Activated CD8-positive, alpha-beta memory T cell treated with anti-CD3 and anti-CD28 coated beads for 4 hours (primary cell): Measurements from ENCODE around the gene SPOCK2.

Experiments
- DNase-seq, 2 donors: peaks; one replicate each; pipeline ENCODE4 v3.0.0-alpha.2; 2020; ENCODE audit warnings: low read depth in 2 of 2

The SPOCK2 gene

DNA sequence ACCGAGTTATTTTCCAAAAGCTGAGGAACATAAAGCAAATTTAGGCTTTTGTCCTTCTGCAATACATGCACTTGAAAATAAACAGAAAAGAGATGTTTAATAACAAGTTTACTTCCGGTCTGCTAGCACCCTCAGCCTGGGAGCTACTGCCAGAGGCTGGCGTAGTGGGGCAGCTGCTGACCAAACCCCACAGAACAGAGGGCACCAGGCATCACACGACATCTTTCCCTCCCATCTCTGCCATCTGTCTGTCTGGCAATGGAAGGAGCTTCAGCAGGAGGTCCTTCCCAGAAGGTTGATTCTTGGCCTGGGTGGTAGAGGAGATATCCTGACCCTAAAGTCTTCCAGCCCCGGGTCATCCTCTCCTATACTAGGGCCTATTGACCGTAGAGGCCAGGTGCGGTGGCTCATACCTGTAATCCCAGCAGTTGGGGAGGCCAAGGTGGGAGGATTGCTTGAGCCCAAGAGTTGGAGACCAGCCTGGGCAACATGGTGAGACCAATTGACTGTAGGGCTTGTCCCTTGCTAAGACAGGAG lies 76.3 kb downstream of the SPOCK2 start:
- no peak for DNase-seq

DNA sequence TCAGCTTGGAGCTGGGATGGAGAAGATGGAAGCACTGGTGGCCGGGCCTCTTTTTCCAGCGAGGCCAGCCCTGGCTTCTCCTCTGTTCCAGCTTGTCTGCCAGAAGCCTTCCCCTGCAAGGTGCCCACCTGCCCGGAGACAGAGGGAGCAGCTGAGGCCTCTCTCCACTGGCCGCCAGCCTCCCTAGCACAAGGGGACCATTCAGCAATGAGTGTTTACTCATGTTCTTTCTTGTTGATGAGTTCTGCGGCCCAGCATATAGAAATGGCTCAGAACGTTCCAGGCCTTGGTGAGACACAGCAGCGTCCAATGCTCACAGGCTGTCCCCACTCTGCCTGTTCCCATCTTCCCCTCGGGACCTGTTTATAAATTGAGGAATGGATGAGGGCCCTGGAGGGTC lies 76.9 kb downstream of the SPOCK2 start:
- no peak for DNase-seq

DNA sequence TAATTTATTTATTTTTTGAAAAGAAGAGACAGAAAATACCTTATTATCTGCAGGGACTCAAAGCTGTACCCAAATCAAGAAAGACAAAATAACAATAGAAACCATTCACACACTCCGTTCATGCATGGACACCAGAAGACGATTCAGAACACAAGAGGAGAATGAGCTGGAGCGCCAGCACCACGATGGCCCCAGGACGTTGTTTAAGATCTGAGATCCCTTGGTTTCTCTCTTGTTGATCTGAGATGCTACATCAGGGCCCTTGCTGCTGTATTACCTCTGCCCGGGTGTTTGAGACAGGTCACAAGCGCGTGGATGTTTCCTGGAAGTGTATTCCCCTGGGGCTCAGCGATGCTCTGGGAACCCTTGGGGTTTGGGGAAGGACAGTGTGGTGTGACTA lies 77.3 kb downstream of the SPOCK2 start:
- no peak for DNase-seq

DNA sequence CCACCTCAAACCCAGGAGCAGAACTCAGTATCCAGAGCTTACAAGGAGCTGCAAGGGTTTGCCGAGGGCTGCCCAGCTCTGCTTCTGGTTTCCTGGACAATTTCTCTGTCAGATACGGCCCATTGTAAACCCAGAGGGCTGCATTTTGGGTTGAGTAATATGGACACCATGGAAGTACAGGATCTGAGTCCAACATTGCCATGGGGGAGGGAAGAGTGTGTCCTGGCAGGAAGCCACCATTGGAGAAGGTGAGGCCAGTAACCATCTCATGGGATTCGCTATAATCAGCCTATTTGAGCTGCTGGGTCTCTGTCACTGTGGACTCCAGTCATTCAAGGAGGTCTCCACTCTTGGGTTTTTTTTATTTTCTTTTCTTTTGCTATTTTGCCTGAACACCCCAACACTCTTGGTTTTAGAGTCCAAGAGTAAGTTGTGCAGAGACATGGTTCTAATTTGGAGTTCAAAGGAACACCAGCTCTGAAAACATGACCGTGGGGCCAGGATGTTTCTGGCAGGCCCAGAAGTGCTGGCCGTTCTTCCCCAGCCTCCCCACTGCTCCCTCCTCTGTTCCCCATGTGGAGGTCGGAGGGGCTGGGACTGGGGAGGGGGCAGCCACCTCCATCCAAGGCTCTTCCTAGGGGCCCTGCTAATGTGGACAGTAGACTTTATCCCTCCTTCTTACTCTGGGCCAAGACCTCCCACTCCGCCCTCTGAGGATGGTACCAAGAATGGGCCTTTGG lies 77.9 kb downstream of the SPOCK2 start:
- DNase-seq, result no peak

DNA sequence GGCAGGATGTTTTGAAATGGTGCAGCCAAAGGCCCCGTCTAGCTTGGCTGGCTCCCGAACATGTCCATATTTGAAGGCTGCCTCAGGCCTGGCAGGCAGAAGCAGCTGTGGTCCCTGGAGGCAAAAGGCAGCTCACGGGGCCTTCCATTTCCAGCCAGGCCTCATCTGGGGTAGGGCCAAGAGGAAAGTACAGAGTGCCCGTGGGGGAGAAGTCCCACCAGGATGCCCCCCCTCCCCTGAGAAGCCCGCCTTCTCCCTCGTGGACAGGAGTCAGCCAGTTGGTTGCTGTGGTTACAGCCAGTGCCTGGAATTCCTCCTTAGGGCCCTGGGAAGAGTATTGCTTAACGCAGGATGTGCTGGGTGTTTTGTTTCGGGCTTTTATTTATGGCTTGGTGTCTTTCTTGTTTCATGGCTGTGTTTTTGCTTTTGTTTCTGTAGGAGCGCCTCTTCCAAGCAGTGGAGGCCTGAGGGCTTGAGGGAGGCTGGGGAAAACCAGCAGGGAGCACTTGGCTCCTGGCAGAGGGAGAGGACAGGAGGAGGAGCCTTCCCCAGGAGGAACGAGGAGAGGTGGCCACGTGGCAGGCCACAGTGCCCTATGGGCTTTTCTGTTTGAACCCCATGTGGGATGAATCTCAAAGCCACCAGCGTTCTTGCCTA lies 78.8 kb downstream of the SPOCK2 start:
- DNase-seq, result no peak

DNA sequence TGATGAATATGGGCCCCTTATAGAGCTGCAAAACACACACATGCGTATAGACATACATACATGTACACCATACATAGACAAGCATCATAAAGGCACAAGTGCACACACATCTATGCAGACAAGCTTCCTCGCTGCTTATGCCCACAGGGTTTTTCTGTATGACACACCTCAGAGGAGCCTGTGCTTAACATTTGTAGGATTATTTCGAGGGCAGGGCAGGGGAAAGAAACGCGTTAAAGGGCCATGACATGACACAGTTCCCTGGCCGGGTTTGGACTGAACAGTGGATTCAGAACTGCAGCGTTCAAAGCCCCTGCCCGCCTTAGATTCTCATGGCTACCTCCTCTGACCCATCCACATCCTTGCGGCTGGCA lies 79.3 kb downstream of the SPOCK2 start:
- DNase-seq, result no peak
